ENCODE results near the gene QRFPR.

- TF ChIP-seq CTCF (IDR thresholded peaks at IDR 0.05; ENCODE audit: insufficient read depth, low read length, poor library complexity, severe bottlenecking) (no peak), EZH2phosphoT487 (conservative IDR thresholded peaks at IDR 0.05; ENCODE audit: low read length) (no peak)
Observed at GRCh38 chr4:121306931-121307330, 73.9 kb downstream of the QRFPR start.

All from SU-DHL-6 (cell line).